CD4-positive, alpha-beta T cell (primary cell): ENCODE results near the gene GPR63. TPM values are rescaled to one million over a fixed set of nuclear protein-coding genes. Genes with fewer than 3 reads are reported as not detected.

ENCODE experiments used
- ATAC-seq: fragments of 200-7000 bp; cut with Tn5 transposase; one replicate; pipeline ENCODE4 v1.10.0; 2022; ENCODE audit warnings: mild to moderate bottlenecking; ENCODE audit not compliant: poor library complexity
- CTCF ChIA-PET: fragments of 350-600 bp; sonication (Branson Sonifier 250); formaldehyde crosslinking; loops from one replicate; lab custom pipeline; 2021; ENCODE audit warnings: antibody characterized with exemption, inconsistent platforms; lab: Charles Lee
- POLR2A ChIA-PET: fragments of 350-600 bp; sonication (Branson Sonifier 250); formaldehyde crosslinking; loops from one replicate; lab custom pipeline; 2021; ENCODE audit warnings: antibody characterized with exemption, inconsistent platforms; lab: Charles Lee
- DNase-seq, 14 experiments: peaks; one replicate each; pipeline ENCODE4 v3.0.0-alpha.2; 2013 to 2020; ENCODE audit warnings: mixed read lengths in 2 of 14
- H3K27ac ChIP-seq, 2 donors: one replicate each; pipeline versions ENCODE4 v1.5.1 to v1.7.0; 2013; ENCODE audit warnings: low read length in 2 of 2, low read depth in 1 of 2, mild to moderate bottlenecking in 1 of 2
- H3K27me3 ChIP-seq, 2 experiments: 1 replicate in 1 of 2; 2 replicates in 1 of 2; pipeline versions ENCODE4 v1.6.1 to v1.7.0; 2013; ENCODE audit warnings: low read length in 2 of 2, control low read depth in 1 of 2, mild to moderate bottlenecking in 1 of 2, moderate library complexity in 1 of 2; ENCODE audit not compliant: insufficient read depth in 2 of 2, control insufficient read depth in 1 of 2
- H3K36me3 ChIP-seq: one replicate; pipeline ENCODE4 v1.6.1; 2013; ENCODE audit warnings: low read length, control low read depth; ENCODE audit not compliant: insufficient read depth
- H3K4me1 ChIP-seq: one replicate; pipeline ENCODE4 v1.6.1; 2013; ENCODE audit warnings: low read length, control low read depth; ENCODE audit not compliant: insufficient read depth
- H3K4me3 ChIP-seq: one replicate; pipeline ENCODE4 v1.5.1; 2013; ENCODE audit warnings: mild to moderate bottlenecking, low read length, moderate library complexity
- H3K9me3 ChIP-seq, 2 experiments: 1 replicate in 1 of 2; 2 replicates in 1 of 2; pipeline versions ENCODE4 v1.6.1 to v1.7.0; 2013; ENCODE audit warnings: low read length in 2 of 2, mild to moderate bottlenecking in 2 of 2, control low read depth in 1 of 2, moderate library complexity in 1 of 2; ENCODE audit not compliant: control insufficient read depth in 1 of 2, insufficient read depth in 1 of 2
- H3K27ac Mint-ChIP-seq: one replicate; pipeline ENCODE4 v1.8.0; 2020; ENCODE audit warnings: mixed read lengths
- H3K27me3 Mint-ChIP-seq: one replicate; pipeline ENCODE4 v1.8.0; 2021; ENCODE audit warnings: mixed read lengths
- H3K36me3 Mint-ChIP-seq: one replicate; pipeline ENCODE4 v1.8.0; 2021; ENCODE audit warnings: low read depth, mixed read lengths
- H3K4me1 Mint-ChIP-seq: one replicate; pipeline ENCODE4 v1.8.0; 2021; ENCODE audit warnings: low read depth, mixed read lengths
- H3K4me3 Mint-ChIP-seq: one replicate; pipeline ENCODE4 v1.8.0; 2020; ENCODE audit warnings: mild to moderate bottlenecking, mixed read lengths
- H3K9me3 Mint-ChIP-seq: one replicate; pipeline ENCODE4 v1.8.0; 2020; ENCODE audit warnings: mixed read lengths
- CTCF ChIP-seq: fragments of 200-600 bp; IDR thresholded peaks from one replicate; pipeline ENCODE4 v1.8.0; 2022; ENCODE audit warnings: antibody characterized with exemption, mild to moderate bottlenecking
- intact Hi-C, 2 experiments: fragments of 100-400 bp; cut with DNase I in 1 of 2; cut with micrococcal nuclease in 1 of 2; formaldehyde crosslinking; loops; one replicate each; pipeline versions ENCODE4 v1.15.1 to v1.9.0; 2023 to 2025; cut with DNase I, micrococcal nuclease
- total RNA-seq, 174 experiments: library from RNA in 2 of 174; stranded (reverse) in 2 of 174; gene quantifications; one replicate each; pipeline ENCODE4 v1.2.3 and lab custom pipeline; 2021 to 2026

Gene GPR63
- total RNA-seq, 2 experiments from 2014 or later, result 0.20 to 0.25 TPM

GRCh38 chr6:96852605-96853004 is 15.3 kb upstream of the GPR63 start:
- CTCF ChIA-PET, result no interaction called here

GRCh38 chr6:96851858-96852257 is 14.6 kb upstream of the GPR63 start:
- H3K9me3 Mint-ChIP-seq, result peaks cover 1% of the 10 kb centered on the region
- ATAC-seq, result no peak
- POLR2A ChIA-PET, result no interaction called here
- Histone ChIP-seq H3K27me3 (no peaks in the 10 kb centered on the region), H3K9me3 (no peaks in the 10 kb centered on the region), H3K36me3 (no peaks in the 10 kb centered on the region), H3K4me3 (no peak overlapping the region), H3K4me1 (no peaks in the 10 kb centered on the region), H3K27ac (no peak overlapping the region)
- H3K4me1 Mint-ChIP-seq, result no peaks in the 10 kb centered on the region
- TF ChIP-seq CTCF, result no peak
- intact Hi-C loops, result no loop called here
- H3K27ac Mint-ChIP-seq, result no peak overlapping the region
- H3K36me3 Mint-ChIP-seq, result no peaks in the 10 kb centered on the region
- CTCF ChIA-PET, result no interaction called here
- no peak for DNase-seq
- peaks cover 22% of the 10 kb centered on the region for H3K27me3 Mint-ChIP-seq
- no peak overlapping the region for H3K4me3 Mint-ChIP-seq

More at GRCh38 chr6:96852605-96853004, 15.3 kb upstream of the GPR63 start:
- TF ChIP-seq CTCF, result no peak
- Mint-ChIP-seq H3K36me3 (no peaks in the 10 kb centered on the region), H3K27me3 (peaks cover 17% of the 10 kb centered on the region), H3K9me3 (no peaks in the 10 kb centered on the region), H3K4me3 (no peak overlapping the region), H3K27ac (no peak overlapping the region), H3K4me1 (no peaks in the 10 kb centered on the region)
- ATAC-seq, result no peak
- Histone ChIP-seq H3K4me3 (no peak overlapping the region), H3K27me3 (no peaks in the 10 kb centered on the region), H3K27ac (no peak overlapping the region), H3K36me3 (no peaks in the 10 kb centered on the region), H3K4me1 (no peaks in the 10 kb centered on the region), H3K9me3 (no peaks in the 10 kb centered on the region)
- DNase-seq, result no peak
- intact Hi-C loops, result no loop called here
- POLR2A ChIA-PET, result no interaction called here

GRCh38 chr6:96849615-96850014 is 12.3 kb upstream of the GPR63 start:
- POLR2A ChIA-PET, result no interaction called here
- ATAC-seq, result no peak
- H3K27me3 Mint-ChIP-seq, result peaks cover 33% of the 10 kb centered on the region

More at GRCh38 chr6:96849615-96850014, 12.3 kb upstream of the GPR63 start:
- Mint-ChIP-seq H3K36me3 (no peaks in the 10 kb centered on the region), H3K4me1 (no peaks in the 10 kb centered on the region), H3K4me3 (no peak overlapping the region), H3K27ac (no peak overlapping the region), H3K9me3 (peaks cover 18% of the 10 kb centered on the region)
- no peak for TF ChIP-seq CTCF
- Histone ChIP-seq H3K27me3 (no peaks in the 10 kb centered on the region), H3K4me1 (no peaks in the 10 kb centered on the region), H3K4me3 (no peak overlapping the region), H3K9me3 (no peaks in the 10 kb centered on the region), H3K36me3 (no peaks in the 10 kb centered on the region), H3K27ac (no peak overlapping the region)
- intact Hi-C loops, result loop anchor here in 1 of 2 experiments (5.0 kb wide), 1 partner anchor 1272 kb away; the partner anchor contains the start of gene MANEA
- CTCF ChIA-PET, result interaction anchor here (1.1 kb wide), 1 partner anchor 12 kb away, joined by 3 read pairs; the partner anchor contains the start of gene GPR63
- DNase-seq, result no peak
